ENCODE measurements around the gene COQ10A. TPM values are rescaled to one million over a fixed set of nuclear protein-coding genes. Genes with fewer than 3 reads are reported as not detected.

The COQ10A gene
- total and polyA plus RNA-seq, 9 of the 15 experiments (the other 6 are each of a cell fraction or from before 2014, with no cell fraction given) = 3.1 to 26.4 (median 12.7) TPM

GRCh38 chr12:56300644-56301464, 34.1 kb downstream of the COQ10A start (continued):
- TF ChIP-seq RAD21 (CRISPR knock-in tag; conservative IDR thresholded peaks at IDR 0.05 in 1 of 2, IDR thresholded peaks at IDR 0.05 in 1 of 2) (no peak), TCFL5 (CRISPR knock-in tag; conservative IDR thresholded peaks at IDR 0.05) (no peak), ZNF324 (CRISPR knock-in tag; IDR thresholded peaks at IDR 0.05) (no peak), TBL1XR1 (IDR thresholded peaks at IDR 0.05; ENCODE audit: low read length in 2 of 2) (peak in 1 of 2 experiments; percentile 85; a peak in 2 of 4 replicates), CBX5 (IDR thresholded peaks at IDR 0.05; ENCODE audit: borderline replicate concordance, low read depth) (no peak), ZNF347 (CRISPR knock-in tag; IDR thresholded peaks at IDR 0.05; ENCODE audit: low read depth) (no peak), ZNF436 (CRISPR knock-in tag; IDR thresholded peaks at IDR 0.05) (no peak), RBM14 (IDR thresholded peaks at IDR 0.05; ENCODE audit: borderline replicate concordance, insufficient read depth, low read depth, low read length) (no peak), DLX4 (CRISPR knock-in tag; IDR thresholded peaks at IDR 0.05) (no peak; the same call in 1 of the 2 replicates), ZNF23 (CRISPR knock-in tag; IDR thresholded peaks at IDR 0.05) (0 out of 2 replicates have a peak, but pooled peaks have one; percentile 7), TFAM (CRISPR knock-in tag; conservative IDR thresholded peaks at IDR 0.05) (no peak), ZC3H4 (CRISPR knock-in tag; IDR thresholded peaks at IDR 0.05; ENCODE audit: borderline replicate concordance) (no peak), LCOR (CRISPR knock-in tag; IDR thresholded peaks at IDR 0.05) (peak; percentile 79), CEBPG (CRISPR knock-in tag; IDR thresholded peaks at IDR 0.05) (no peak), CEBPG (tag; conservative IDR thresholded peaks at IDR 0.05 in 1 of 2, IDR thresholded peaks at IDR 0.05 in 1 of 2) (no peak), TOE1 (IDR thresholded peaks at IDR 0.05; ENCODE audit: borderline replicate concordance) (no peak; the same call in 1 of the 2 replicates), TOE1 (CRISPR knock-in tag; IDR thresholded peaks at IDR 0.05; ENCODE audit: borderline replicate concordance, low read depth) (no peak)
- TF ChIP-seq, protein P1, sequence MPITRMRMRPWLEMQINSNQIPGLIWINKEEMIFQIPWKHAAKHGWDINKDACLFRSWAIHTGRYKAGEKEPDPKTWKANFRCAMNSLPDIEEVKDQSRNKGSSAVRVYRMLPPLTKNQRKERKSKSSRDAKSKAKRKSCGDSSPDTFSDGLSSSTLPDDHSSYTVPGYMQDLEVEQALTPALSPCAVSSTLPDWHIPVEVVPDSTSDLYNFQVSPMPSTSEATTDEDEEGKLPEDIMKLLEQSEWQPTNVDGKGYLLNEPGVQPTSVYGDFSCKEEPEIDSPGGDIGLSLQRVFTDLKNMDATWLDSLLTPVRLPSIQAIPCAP (CRISPR knock-in tag; IDR thresholded peaks at IDR 0.05; ENCODE audit: borderline replicate concordance) = no peak
- TF ChIP-seq, protein P2, sequence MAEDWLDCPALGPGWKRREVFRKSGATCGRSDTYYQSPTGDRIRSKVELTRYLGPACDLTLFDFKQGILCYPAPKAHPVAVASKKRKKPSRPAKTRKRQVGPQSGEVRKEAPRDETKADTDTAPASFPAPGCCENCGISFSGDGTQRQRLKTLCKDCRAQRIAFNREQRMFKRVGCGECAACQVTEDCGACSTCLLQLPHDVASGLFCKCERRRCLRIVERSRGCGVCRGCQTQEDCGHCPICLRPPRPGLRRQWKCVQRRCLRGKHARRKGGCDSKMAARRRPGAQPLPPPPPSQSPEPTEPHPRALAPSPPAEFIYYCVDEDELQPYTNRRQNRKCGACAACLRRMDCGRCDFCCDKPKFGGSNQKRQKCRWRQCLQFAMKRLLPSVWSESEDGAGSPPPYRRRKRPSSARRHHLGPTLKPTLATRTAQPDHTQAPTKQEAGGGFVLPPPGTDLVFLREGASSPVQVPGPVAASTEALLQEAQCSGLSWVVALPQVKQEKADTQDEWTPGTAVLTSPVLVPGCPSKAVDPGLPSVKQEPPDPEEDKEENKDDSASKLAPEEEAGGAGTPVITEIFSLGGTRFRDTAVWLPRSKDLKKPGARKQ (CRISPR knock-in tag; IDR thresholded peaks at IDR 0.05) = no peak
- TF ChIP-seq, protein P3, sequence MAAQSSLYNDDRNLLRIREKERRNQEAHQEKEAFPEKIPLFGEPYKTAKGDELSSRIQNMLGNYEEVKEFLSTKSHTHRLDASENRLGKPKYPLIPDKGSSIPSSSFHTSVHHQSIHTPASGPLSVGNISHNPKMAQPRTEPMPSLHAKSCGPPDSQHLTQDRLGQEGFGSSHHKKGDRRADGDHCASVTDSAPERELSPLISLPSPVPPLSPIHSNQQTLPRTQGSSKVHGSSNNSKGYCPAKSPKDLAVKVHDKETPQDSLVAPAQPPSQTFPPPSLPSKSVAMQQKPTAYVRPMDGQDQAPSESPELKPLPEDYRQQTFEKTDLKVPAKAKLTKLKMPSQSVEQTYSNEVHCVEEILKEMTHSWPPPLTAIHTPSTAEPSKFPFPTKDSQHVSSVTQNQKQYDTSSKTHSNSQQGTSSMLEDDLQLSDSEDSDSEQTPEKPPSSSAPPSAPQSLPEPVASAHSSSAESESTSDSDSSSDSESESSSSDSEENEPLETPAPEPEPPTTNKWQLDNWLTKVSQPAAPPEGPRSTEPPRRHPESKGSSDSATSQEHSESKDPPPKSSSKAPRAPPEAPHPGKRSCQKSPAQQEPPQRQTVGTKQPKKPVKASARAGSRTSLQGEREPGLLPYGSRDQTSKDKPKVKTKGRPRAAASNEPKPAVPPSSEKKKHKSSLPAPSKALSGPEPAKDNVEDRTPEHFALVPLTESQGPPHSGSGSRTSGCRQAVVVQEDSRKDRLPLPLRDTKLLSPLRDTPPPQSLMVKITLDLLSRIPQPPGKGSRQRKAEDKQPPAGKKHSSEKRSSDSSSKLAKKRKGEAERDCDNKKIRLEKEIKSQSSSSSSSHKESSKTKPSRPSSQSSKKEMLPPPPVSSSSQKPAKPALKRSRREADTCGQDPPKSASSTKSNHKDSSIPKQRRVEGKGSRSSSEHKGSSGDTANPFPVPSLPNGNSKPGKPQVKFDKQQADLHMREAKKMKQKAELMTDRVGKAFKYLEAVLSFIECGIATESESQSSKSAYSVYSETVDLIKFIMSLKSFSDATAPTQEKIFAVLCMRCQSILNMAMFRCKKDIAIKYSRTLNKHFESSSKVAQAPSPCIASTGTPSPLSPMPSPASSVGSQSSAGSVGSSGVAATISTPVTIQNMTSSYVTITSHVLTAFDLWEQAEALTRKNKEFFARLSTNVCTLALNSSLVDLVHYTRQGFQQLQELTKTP (IDR thresholded peaks at IDR 0.05; ENCODE audit: low read depth in 1 of 2, partially characterized antibody in 2 of 2) = peak in 1 of 2 experiments; percentile 57

Measured in K562 (cell line).